ENCODE measurements around the gene TCEAL4. TPM values are rescaled to one million over a fixed set of nuclear protein-coding genes. Genes with fewer than 3 reads are reported as not detected.
A peak's percentile ranks its signal among the peaks of the same experiment; 100 is the strongest.
"Not testable (repeated sequence)": the region's sequence is repeated elsewhere in the genome, so short reads cannot be mapped to it uniquely, and the experiment has no call there.

Gene TCEAL4
- total RNA-seq, 4 donors from 2014 or later = 79.8 to 380 (median 308) TPM

- Histone ChIP-seq H3K4me1 (no peaks in the 10 kb centered on the region), H3K36me3 (no peaks in the 10 kb centered on the region), H3K27me3 (no peaks in the 10 kb centered on the region), H3K4me3 (peak overlapping the region; percentile 46 to 67), H3K27ac (peak overlapping the region; percentile 93 to 98), H3K9me3 (no peaks in the 10 kb centered on the region)
- TF ChIP-seq CTCF (IDR thresholded peaks at IDR 0.05) (no peak), POLR2A (IDR thresholded peaks at IDR 0.05) (peak in 1 of 2 donors; percentile 10)
- intact Hi-C loops (cut with DNase I; ENCODE audit: low total_unique reads) = no loop called here
- peak in 1 of 2 donors; percentile 35 for DNase-seq
These were observed 719 bp upstream of the TCEAL4 start for GRCh38 chrX:103584596-103584995.

DNA sequence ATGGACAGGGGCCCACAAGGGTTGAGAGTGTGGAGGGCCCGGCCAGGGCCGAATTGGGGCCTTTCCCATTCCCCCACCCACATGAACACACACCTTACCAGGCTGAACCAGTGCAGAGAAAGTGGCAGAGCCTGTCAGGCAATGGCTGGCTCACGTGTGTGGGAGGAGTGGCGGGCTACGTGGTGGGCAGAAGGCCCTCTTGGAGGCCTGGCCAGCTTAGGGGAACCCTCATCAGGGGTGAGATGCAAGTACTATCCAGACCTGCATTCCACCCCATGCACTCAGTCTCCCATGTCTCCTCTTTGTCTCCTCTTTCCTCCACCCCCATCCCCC is 965 bp downstream of the TCEAL4 start:
- TF ChIP-seq CTCF (IDR thresholded peaks at IDR 0.05) (no peak), POLR2A (IDR thresholded peaks at IDR 0.05) (peak in 1 of 2 donors; percentile 14)
- Histone ChIP-seq H3K9me3 (no peaks in the 10 kb centered on the region), H3K4me3 (peak overlapping the region; percentile 46 to 67), H3K4me1 (no peaks in the 10 kb centered on the region), H3K36me3 (no peaks in the 10 kb centered on the region), H3K27ac (peak overlapping the region; percentile 93 to 98), H3K27me3 (no peaks in the 10 kb centered on the region)
- DNase-seq = peak; percentile 37 to 50
- intact Hi-C loops (cut with DNase I; ENCODE audit: low total_unique reads) = no loop called here

GRCh38 chrX:103586659-103587058 is 1.3 kb downstream of the TCEAL4 start:
- intact Hi-C loops (cut with DNase I; ENCODE audit: low total_unique reads) = no loop called here
- no peaks in the 10 kb centered on the region for H3K4me1 ChIP-seq
- TF ChIP-seq POLR2A (IDR thresholded peaks at IDR 0.05) = no peak
- TF ChIP-seq CTCF (IDR thresholded peaks at IDR 0.05) = no peak
- H3K4me3 ChIP-seq = peak overlapping the region; percentile 46 to 67
- H3K27me3 ChIP-seq = no peaks in the 10 kb centered on the region
- H3K36me3 ChIP-seq = no peaks in the 10 kb centered on the region
- H3K27ac ChIP-seq = peak overlapping the region; percentile 93 to 98
- no peak for DNase-seq
- no peaks in the 10 kb centered on the region for H3K9me3 ChIP-seq

- H3K27me3 ChIP-seq; intact Hi-C loops (cut with DNase I; ENCODE audit: low total_unique reads); H3K27ac ChIP-seq; H3K9me3 ChIP-seq; H3K36me3 ChIP-seq; DNase-seq; H3K4me3 ChIP-seq; H3K4me1 ChIP-seq: not testable (repeated sequence)
These were observed 7.0 kb downstream of the TCEAL4 start for GRCh38 chrX:103592295-103592694.

DNA sequence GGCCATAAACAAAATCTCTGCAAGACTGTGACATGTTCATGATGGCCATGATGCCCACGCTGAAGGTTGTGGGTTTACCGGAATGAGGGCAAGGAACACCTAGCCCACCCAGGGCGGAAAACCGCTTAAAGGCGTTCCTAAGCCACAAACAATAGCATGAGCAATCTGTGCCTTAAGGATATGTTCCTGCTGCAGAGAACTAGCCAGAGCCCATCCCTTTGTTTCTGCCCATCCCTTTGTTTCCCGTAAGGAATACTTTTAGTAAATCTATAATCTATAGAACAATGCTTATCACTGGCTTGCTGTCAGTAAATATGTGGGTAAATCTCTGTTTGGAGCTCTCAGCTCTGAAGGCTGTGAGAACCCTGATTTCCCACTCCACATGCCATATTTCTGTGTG is 9.9 kb downstream of the TCEAL4 start:
- DNase-seq; intact Hi-C loops (cut with DNase I; ENCODE audit: low total_unique reads); H3K36me3 ChIP-seq; H3K27ac ChIP-seq; H3K9me3 ChIP-seq; H3K27me3 ChIP-seq; H3K4me1 ChIP-seq; H3K4me3 ChIP-seq: not testable (repeated sequence)

DNA sequence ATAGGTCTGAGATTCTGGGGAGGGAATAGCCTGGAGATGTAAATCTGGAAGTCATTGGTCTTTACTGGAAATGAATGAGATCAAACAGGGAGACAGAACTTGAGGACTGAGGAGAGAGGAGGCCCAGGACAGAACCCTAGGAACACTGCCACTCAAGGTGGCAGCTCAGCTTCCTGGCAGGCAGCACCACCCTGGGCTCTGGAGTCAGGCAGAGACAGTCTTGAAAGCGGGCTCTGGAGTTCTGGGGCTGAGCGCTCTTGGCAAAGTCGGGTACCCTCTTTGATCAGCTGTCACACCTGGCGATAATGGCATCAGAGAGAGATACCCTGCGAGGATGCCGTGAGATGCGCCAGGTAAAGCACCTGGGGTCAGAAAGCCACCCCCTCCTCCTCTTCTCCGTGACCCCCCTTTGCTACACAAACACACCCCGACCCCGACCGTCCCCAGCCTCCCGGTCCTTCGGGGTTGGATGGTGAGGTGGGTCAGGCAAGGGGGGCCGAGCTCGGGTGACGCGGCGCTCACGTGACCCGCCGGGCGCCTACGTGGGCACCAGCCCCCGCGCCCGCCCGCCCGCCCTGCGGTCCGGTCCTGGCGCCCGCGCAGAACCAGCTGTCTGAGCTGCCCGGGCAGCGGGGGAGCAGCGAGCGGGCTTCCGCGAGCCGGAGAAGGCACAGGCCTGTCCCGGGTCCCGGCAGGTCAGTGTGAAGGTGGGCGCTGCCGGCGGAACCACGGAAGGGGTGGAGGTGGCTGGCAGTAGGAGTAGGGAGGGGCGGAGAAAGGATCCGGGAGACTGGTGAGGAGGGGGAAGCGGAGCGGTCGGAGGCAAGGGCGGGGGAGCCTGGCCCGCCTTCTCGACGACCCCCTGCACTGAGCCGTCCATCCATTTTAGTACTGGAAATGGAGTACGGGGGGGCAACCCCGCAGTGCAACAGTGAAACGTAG is 22.3 kb downstream of the TCEAL4 start, which contains the start of gene TCEAL3:
TCEAL3 (plus strand) TSS at position 600 of the 942 bp plus-strand sequence. CDS start 1,102 bp downstream, outside the sequence.
- peak; percentile 69 to 76 for DNase-seq
- no peaks in the 10 kb centered on the region for H3K36me3 ChIP-seq

More for the DNA sequence above, 22.3 kb downstream of the TCEAL4 start, which contains the start of gene TCEAL3:
- Histone ChIP-seq H3K4me3 (peak within 1 kb of the TSS; percentile 49 to 72), H3K27me3 (no peaks in the 10 kb centered on the region), H3K4me1 (no peaks in the 10 kb centered on the region), H3K27ac (peak within 1 kb of the TSS; percentile 94 to 97), H3K9me3 (no peaks in the 10 kb centered on the region)
- no peak for TF ChIP-seq CTCF (IDR thresholded peaks at IDR 0.05)
- peak; percentile 19 to 71 for TF ChIP-seq POLR2A (IDR thresholded peaks at IDR 0.05)
- intact Hi-C loops (cut with DNase I; ENCODE audit: low total_unique reads) = no loop called here

Data from uterus (tissue), 4 donors.